ENCODE results near the gene PTPN1.
"Not testable (repeated sequence)": the region's sequence is repeated elsewhere in the genome, so short reads cannot be mapped to it uniquely, and the experiment has no call there.

Gene PTPN1

DNA sequence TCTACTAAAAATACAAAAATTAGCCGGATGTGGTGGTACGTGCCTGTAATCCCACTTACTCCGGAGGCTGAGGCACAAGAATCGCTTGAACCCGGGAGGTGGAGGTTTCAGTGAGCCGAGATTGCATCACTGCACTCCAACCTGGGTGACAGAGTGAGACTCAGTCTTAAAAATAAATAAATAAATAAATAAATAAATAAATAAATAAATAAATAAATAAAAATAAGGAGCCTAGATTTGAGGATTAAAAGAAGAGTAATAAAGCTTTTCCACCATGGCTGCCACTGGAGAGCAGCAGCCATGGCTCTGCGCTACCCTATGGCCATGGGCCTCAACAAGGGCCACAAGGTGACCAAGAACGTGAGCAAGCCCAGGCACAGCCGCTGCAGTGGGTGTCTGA, 110.3 kb downstream of the PTPN1 start:
- DNase-seq: not testable (repeated sequence)

DNA sequence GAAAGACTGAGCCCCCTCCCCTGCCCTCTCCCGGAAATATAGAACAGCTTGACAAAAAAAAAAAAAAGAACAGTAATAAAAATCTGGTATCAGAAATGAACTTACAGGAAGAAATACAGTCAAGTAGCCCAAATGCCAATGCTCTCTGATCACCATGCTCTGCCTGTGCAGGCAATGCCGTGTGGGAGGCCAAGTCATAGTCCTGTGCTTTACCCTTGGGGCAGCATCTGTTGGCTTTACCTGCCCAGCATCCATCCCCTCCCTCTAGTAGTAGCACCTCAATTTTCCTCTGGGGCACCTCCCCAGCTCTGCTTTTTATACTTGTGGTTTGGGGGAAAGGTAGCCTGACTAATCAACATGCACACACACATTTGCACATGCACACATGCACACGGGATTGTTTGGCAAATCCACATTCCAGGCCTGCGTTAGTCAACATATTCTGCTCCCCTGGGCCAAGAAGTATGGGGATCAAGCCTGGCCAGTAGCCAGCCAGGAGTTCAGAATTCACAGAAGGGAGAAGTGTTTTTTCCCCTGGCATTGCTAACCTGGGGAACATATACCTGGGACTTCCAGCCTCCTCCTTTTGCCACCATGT, 111.0 kb downstream of the PTPN1 start:
- no peak for DNase-seq

DNA sequence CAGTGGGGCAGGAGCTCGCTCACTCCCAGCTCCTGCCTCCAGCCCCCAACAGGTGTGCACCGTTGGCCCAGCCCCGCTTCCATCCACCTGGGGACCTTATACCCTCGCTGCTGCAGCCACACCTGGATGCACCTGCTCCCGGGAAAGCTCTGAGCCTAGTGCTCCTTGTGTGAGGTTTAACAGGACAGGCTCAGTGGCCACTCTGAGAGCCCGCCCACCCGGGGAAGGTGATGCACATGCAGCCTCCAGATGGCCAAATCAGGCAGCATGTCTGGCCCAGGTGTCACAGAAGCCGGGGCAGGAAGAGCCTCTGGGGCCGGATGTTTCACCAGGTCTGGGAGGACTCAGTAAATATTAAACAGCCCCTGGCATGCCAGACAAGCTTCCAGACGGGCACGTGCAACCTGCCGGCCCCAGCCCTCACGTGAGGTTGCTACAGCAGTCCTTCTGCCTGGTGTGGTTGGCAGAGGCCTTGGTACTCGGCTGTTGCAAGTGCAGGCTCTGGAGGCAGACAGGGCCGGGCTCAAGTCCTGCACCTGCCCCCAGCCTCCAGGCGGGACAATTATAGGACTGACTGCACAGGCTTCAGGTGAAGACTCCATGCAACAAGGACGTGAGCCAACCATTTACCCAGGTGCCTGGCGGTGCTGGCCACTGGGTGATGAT, 114.3 kb downstream of the PTPN1 start:
- no peak for DNase-seq

DNA sequence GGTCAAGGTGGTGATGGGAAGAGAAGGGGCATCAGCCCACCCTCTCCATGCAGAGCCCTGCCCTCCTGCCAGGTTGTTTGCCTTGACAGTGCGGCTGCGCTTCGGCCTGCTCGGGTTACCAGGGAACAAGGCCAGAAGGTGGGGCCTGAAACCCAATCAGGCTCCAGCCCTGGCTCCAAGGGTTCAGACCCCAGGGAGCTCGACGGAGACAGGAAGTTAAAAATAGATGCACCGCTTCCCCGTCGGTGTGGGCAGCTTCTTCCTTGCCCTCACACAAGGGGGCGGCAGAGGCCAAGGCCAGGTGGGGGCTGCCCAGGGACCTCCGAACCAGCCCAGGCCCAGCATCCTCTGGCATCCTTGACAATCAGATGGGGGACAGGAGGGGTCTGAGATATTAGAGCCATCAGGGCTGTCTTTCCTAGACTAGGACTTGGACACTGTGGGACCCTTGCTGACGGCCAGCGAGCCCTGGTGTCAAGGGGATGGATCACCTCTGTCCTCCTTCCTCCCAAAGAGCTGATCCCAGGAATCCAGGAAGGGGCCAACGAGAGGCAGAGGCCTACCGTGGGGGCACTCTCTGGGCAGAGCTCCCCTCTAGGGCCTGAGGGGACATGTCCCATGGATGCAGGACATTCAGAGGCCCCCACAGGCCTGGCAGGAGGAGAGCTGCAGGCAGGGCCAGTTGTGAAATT, 115.9 kb downstream of the PTPN1 start:
- no peak for DNase-seq

DNA sequence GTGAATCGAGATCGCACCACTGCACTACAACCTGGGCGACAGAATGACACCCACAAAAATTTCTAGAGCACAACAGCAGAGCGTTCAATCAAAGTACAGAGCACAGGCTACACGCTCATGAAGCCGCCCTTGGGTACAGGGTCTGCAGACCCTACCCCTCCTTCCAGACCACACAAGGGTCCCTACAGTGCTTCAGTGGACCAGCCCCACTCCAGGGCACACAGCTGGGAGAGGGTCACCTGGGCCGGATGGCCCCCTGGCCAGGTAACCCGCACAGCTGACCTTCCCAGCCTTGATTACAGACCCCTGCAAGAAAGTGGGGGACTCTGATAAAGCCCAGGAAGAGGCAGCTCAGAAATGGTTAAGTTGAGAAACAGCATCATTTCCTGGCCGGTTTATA, 117.6 kb downstream of the PTPN1 start:
- no peak for DNase-seq

DNA sequence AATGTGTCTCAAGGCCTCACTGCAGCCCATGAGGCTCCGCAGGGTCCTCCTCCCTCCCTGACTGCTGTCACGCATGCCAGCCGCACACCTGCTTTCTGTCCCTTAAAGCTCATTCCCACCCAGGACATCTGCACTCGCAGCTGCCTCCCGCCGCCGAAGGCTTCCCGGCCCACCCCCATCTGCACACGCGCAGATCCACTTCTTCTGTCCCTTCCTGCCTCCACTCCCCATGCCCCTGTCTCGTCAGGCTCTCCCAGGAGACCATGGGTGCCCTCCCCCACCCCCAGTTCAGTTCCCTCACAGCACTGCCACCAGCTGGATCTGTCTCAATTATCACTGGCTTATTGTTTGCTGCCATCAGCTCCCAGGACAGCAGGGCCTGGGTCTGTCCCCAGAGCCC, 118.1 kb downstream of the PTPN1 start:
- DNase-seq: no peak

DNA sequence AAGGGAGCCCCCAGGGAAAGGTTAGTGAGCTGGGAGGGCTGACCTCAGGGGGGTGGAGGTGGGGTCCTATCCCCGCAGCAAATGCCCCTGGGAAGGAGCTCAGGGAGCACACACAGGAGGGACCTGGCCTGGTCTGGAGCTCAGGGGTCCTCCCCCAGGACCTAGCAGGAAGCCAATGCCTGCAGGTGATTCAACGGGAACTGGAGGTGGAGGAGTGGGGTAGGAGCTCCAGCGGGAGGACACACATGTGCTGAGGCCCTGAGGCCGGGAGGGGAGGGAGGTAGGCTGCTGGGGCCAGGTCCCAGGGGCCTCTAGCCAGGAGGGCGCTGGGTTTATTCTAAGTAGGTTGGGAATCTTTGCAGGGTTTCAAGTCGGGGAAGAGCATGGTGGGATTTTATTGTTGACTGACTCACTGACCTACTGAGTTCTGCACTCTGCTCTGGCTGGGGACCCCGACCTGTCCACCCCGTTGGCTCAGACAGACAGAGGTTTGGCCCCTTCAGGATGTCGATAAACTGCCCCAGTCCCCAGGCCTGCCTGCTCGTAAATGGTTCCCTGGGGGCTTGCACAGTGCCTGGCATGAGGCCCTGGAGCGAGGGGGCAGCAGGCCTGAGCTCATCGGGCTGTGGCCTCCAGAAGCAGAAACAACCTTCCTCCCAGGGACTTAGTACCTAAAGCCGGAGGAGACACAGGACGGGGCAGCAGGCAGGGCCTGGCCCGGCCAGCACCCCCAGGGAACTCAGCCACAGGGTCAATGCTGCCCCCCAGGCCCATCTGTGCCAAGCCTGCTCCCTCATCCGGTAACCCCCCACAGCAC, 118.9 kb downstream of the PTPN1 start:
- DNase-seq: no peak

DNA sequence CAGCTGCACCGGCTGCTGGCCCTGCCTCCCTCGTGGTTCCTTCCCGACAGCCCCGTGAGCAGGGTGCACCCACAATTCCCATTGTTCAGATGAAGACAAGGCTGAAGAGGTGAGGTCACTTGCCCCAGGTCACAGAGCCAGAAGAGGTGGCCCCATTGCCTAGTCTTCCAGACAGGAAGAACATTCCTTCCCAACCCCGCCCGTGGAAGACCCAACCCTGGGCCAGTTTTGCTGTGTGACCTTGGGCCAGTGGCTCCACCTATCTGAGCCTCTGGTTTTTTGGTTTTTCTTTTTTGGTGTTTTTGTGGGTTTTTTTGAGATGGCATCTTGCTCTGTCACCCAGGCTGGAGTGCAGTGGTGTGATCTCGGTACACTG, 119.5 kb downstream of the PTPN1 start:
- no peak for DNase-seq

DNA sequence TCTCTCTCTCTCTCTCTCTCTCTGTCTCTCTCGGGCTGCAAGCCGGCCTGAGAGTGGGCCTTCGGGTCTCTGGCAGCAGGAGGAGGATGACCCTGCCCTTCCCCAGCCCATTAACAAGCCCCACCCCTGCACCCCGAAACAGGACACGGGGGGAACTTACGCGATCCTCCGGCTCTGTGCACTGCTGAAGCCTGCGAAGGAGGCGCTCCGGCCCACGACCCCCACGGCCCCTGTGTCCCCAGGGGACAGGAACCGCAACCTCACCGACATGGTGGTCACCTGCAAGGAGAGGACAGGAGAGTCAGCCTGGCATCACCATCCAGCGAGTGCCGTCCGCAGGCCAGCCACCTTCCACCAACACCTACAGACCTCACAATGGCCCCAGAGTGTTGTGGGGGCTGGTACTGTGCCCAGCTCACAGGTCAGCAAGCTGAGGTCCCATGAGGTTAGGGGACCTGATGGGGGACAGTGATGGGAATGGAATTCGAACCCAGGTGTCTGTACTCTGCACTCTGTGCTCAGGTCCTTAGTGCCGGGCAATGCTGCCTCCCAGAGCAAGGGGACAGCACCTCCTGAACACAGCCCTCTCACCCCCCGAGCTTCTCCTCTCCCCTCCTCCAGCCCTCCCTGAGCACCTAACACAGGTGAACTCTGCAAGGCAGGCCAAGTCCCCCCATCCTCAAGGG, 120.5 kb downstream of the PTPN1 start:
- DNase-seq: no peak

DNA sequence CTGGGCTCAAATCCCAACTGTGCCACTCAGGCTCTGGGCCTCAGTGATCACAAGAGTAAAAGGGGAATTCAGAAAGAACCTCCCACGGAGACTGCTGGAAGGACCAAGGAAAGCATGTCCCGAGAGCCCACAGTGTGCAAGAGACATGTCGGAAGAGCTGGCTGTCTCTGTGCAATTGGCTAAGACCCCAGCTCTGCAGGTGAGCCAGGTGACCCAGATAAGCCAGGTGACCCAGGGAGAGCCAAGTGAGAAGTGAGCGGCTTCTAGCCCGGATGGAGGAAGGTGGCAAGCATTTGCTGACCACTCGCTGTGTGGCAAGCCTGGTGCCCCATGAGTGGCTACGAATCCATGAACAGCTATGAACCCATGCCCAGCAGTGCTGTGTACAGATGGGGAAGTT, 122.1 kb downstream of the PTPN1 start:
- DNase-seq: no peak

DNA sequence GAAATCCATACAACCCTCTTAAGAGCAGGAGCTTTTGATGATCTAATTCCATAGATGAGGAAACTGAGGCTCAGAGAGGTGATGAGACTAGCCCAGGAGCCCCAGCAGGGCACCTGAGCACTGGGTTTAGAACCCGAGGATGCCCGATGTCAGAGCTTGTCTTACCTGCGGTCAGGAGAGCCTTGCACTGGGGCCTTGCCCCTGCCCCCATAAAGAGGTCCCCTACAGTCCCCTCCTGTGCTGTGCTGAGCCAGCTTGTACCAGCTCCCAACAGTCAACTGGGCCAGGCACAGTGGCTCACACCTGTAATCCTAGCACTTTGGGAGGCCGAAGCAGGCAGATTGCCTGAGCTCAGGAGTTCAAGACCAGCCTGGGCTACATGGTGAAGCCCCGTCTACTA, 122.5 kb downstream of the PTPN1 start:
- DNase-seq: no peak

DNA sequence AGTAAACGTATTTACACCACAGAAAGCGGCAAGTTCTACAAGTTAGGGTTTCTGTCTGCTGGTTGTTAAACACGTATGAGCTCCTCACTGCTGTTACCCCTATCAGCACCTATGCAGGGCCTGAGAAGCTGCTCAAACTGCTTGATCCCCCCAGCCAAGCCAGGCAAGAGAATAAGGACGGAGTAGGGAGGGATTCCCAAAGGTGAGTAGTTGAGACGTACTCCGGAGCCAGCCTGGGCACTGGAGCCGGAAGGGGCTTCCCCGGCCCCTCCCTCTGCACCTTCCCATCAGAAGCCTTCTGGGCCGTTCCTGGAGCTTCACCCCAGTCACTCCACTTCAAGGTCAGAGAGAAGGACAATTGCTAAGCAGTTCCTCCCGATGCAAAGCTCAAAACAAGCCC, 123.2 kb downstream of the PTPN1 start:
- DNase-seq: no peak

DNA sequence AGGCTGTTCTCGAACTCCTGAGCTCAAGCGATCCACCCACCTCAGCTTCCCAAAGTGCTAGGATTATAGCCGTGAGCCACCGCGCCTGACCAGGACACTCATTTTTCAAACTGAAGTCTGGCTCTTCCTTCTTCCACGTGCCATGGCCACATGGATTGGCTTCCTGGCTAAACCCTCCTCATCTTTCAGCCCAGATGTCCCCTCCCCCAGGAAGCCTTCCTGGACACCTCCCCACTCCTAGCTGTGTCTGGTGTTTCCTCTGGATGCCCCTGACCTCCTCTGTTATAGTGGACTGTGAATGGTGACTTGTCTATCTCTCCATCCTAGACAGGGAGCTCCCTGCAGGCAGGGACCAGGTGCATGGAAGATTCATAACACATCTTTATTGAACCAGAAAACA, 124.0 kb downstream of the PTPN1 start:
- no peak for DNase-seq

All from activated CD4-positive, alpha-beta T cell treated with anti-CD3 and anti-CD28 coated beads, Interleukin-2, amount 50 U/mL, for 1 hour (primary cell).